Activated T-cell treated with anti-CD3 and anti-CD28 coated beads, Interleukin-2, amount 50 U/mL, for 72 hours (primary cell): ENCODE data around the gene ZNF488. TPM values are rescaled to one million over a fixed set of nuclear protein-coding genes. Genes with fewer than 3 reads are reported as not detected.

Experiments used
- ATAC-seq, 2 donors: fragments of 150-1000 bp; cut with Tn5 transposase; replicated peaks in 1 of 2; 2 replicates each; pipeline ENCODE4 v1.10.0; 2021; ENCODE audit warnings: moderate library complexity in 2 of 2, mild to moderate bottlenecking in 1 of 2
- DNase-seq, 2 donors: peaks; one replicate each; pipeline ENCODE4 v3.0.0; 2021 to 2022; ENCODE audit warnings: mixed read lengths in 1 of 2
- H3K27ac Mint-ChIP-seq: one replicate; pipeline ENCODE4 v1.8.0; 2022; ENCODE audit warnings: mild to moderate bottlenecking, moderate library complexity, mixed read lengths
- H3K27me3 Mint-ChIP-seq: one replicate; pipeline ENCODE4 v1.8.0; 2022; ENCODE audit warnings: low read depth, mixed read lengths
- H3K36me3 Mint-ChIP-seq, 2 donors: one replicate each; pipeline ENCODE4 v1.8.0; 2022; ENCODE audit warnings: mixed read lengths in 2 of 2, mild to moderate bottlenecking in 1 of 2; ENCODE audit not compliant: insufficient read depth in 2 of 2
- H3K4me1 Mint-ChIP-seq: one replicate; pipeline ENCODE4 v1.8.0; 2022; ENCODE audit warnings: low read depth, mixed read lengths
- H3K4me3 Mint-ChIP-seq, 2 donors: one replicate each; pipeline ENCODE4 v1.8.0; 2022; ENCODE audit warnings: mild to moderate bottlenecking in 2 of 2, mixed read lengths in 2 of 2, moderate library complexity in 2 of 2
- H3K9me3 Mint-ChIP-seq, 2 donors: one replicate each; pipeline ENCODE4 v1.8.0; 2022; ENCODE audit warnings: mixed read lengths in 2 of 2
- total RNA-seq, 2 donors: library from RNA; stranded (reverse); gene quantifications; one replicate each; pipeline ENCODE4 v1.2.3, GENCODE V29; 2022

Gene ZNF488
- total RNA-seq, 2 donors from 2014 or later, result 0.36 to 0.46 TPM

GRCh38 chr10:47317251-47317650, 66.8 kb downstream of the ZNF488 start:
- H3K27ac Mint-ChIP-seq, result no peak overlapping the region
- ATAC-seq, result no peak
- peaks cover under 1% of the 10 kb centered on the region for H3K4me1 Mint-ChIP-seq
- no peaks in the 10 kb centered on the region for H3K9me3 Mint-ChIP-seq
- no peak overlapping the region for H3K4me3 Mint-ChIP-seq
- DNase-seq, result no peak
- no peaks in the 10 kb centered on the region for H3K27me3 Mint-ChIP-seq
- H3K36me3 Mint-ChIP-seq, result no peaks in the 10 kb centered on the region

- H3K9me3 Mint-ChIP-seq, result no peaks in the 10 kb centered on the region
- ATAC-seq, result no peak
- H3K4me3 Mint-ChIP-seq, result no peak overlapping the region
- DNase-seq, result no peak
- H3K27me3 Mint-ChIP-seq, result no peaks in the 10 kb centered on the region
- no peak overlapping the region for H3K27ac Mint-ChIP-seq
- no peaks in the 10 kb centered on the region for H3K36me3 Mint-ChIP-seq
- peaks cover 12% of the 10 kb centered on the region for H3K4me1 Mint-ChIP-seq
Measured at GRCh38 chr10:47316131-47316530, 68.0 kb downstream of the ZNF488 start.

Other genes starting within 250 kb of the ZNF488 start
- gene GDF10, start 84.1 kb downstream of the ZNF488 start, total RNA-seq, result under 1 TPM; 0.19 TPM
- not detected for gene GDF2, start 61.8 kb downstream of the ZNF488 start, total RNA-seq
- gene RBP3, start 35.9 kb downstream of the ZNF488 start, total RNA-seq, result not detected
- not detected for gene ANXA8, start 99.8 kb upstream of the ZNF488 start, total RNA-seq
- gene FAM25G, start 107.4 kb upstream of the ZNF488 start, total RNA-seq, result not detected
- gene AGAP9, start 139.3 kb upstream of the ZNF488 start, total RNA-seq, result 1 to 10 TPM; 7.0 to 7.2 TPM